ENCODE results near the gene CAD.
"Not testable (repeated sequence)": the region's sequence is repeated elsewhere in the genome, so short reads cannot be mapped to it uniquely, and the experiment has no call there.

Gene CAD

DNA sequence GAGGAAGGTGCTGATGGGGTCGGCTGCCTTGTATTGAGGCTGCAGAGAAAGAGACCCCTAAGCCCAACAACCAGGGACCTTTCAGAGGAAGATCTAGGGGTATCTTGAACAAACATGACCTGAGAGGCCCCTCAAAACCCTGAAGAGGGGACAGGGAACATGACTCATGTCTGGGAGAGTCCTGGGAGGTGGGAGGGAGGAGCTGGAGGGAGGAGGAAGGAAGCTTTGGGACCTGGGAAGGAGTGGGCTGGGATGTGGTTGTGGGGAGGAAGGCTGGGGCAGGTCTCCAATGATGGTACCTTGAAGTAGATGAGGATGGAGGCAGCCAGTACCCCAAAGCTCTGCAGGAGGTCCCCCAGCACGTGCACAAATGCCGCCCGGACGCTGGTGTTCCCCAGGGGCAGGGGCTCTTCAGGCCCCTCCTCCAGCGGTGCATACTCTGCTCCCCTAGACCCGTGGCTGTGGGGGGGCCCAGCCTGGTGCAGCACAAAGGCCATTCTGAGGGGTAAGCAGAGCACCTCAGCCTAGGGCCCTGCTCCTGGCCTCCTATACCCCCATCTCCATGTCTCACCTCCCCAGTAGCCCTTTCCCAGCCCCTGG lies 39.8 kb downstream of the CAD start:
- no peak for DNase-seq (ENCODE audit: low spot score)

DNA sequence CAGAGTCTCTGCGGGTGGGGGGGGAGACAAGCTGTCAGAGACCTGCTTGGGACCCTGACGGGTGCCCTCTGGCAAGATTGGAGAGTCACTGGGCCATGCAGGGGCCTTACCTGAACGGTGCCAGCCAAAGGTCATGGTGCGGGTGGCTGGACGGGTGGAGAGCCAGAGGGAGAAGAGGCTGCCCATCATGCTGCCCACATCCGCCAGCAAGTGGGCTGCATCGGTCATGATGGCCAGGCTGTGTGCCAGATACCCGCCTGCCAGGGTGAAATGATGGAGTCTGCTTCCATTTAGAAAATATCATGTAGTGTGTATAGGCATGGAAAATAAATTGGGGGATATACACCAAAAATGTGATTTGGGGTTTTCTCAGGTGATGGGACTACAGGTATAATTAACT lies 40.9 kb downstream of the CAD start:
- no peak for DNase-seq (ENCODE audit: low spot score)

DNA sequence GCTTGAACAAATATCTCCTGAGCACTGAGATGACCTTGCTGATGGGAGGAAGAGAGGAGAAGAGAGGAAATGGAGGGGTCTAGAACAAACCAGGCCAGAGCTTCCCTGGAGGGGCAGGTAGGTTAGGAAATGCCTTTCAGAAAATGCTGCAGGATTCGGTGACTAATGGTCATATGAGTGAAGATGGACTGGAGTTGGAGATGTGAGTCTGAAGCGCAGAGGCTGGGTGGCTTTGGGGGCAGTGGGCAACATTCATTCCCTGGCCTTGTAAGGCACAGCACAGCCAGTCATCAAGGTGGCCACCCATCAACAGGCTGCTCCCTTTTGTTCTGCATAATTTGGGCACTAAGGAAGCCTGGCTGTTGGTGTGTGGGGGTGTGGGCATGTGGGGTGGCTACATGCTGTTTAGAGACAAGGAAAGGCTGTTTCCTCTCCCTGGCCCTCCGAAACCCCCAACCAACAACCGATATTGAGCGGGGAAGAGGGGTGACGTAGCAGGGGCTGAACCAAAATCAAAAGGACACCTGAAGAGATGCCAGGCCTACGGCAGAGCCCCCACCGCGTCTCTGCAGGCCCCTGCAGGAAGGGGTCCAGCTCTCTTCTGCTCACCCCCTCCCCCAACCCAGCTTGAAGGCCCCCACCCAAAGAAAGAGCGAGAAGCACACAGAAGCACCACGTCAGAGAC lies 44.2 kb downstream of the CAD start:
- no peak for DNase-seq (ENCODE audit: low spot score)

DNA sequence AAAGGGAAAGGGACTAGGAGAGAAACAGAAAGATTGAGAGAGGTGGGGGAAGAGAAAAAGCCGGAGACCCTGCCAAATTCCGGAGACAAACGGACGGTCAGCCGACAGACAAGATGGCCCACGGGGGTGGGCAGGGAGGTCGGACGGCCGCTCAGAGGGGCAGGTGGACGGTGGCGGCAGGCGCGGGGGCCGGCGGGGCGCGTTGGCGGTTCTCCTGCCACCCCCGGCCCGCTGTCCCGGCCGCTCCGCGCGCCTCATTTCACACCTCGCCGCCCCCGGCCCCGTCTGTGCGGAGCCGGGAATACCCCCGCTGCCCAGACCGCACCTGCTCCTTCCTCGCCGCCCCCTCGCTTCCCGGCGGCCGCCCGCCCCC lies 44.7 kb downstream of the CAD start:
- no peak for DNase-seq (ENCODE audit: low spot score)

DNA sequence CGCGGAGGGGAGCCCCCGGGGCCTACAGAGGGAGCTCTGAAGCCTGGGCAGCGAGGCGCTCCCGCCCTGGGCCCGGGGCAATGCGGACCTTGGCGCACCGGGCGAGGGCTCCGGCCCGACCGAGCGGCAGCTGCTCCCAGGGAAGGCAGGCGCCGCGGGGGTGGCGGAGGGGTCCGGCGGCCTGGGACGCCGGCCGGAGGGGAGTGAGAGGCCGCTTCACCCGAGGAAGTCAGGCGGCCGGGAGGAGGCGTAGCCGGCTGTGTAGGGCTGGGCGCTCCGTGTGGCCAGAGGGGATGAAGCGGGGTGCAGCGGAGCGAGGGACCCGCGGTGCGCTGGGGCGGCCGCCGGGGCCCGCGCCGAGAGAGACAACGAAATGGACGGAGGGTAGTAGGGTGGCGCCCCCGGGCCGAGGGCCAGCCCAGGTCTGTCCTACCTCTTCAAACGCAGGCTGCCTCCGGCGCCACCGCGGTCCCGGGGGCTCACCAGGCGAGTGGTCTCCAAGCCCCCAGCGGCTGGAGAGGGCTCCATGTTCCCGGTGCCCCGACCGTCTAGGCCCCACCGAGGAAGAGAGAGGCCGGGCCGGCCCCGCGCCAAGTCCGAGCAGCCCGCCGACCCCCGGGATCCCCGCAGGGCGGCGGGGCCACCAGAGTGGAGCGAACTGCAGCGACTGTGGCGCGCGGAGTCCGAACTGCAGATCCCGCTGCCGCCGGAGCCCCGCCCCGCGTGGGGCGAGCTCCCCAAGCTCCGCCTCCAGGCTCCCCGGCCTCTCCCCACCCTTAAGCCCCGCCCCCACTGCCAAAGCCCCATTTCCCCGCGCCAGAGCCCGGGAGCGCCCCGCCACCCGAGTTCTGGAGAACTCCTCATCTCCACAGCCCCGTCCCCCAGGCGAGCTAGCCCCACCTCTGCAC lies 45.5 kb downstream of the CAD start, which contains the start of gene SLC30A3:
SLC30A3 (minus strand) TSS at position 669 of the 908 bp plus-strand sequence; CDS start at position 528, 141 bp downstream.
- DNase-seq (ENCODE audit: low spot score): no peak

DNA sequence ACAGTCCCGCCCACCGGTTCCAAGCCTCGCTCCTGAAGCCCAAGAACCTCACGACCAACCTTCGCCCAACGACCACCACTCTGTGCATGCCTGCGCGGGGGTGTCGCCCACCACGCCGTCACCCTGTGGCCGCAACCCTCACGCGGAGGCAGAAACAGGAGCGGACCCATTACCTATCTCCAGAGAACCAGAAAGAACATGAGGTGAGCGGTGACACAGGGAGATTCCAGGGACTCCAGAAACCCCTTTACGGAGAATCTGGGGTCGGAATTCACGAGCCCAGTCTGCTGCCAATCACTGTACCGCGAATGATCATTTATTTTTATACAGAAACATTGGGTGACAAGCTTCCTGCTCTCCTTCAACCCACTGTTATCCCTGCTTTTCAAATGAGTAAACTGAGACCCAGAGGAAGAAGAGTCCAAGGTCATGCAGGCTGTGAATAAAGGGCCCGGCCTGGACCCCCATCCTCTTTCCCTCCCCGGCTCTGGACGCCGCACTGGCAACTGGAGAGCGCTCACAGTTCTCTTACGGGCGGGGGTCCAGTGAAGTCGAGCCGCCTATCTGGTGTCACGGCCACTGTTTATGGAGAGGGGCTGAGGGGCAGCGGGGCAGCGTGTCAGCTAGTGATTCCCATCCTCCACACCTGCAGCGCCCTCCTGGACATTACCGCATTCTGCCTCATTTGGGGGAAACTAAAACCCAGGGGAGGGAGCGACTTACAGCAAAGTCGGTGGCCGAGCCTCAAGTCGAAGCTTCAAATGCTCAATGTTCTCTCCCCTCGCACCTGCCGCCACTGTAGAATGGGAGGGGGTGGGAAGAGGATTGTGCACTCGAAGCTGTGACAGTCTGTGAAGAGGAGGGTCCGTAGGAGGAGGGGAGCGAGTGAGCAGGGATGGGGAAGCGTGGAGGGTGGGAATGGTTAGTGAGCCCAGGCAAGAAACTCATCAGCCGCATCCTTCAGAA lies 46.4 kb downstream of the CAD start:
- DNase-seq (ENCODE audit: low spot score): no peak

DNA sequence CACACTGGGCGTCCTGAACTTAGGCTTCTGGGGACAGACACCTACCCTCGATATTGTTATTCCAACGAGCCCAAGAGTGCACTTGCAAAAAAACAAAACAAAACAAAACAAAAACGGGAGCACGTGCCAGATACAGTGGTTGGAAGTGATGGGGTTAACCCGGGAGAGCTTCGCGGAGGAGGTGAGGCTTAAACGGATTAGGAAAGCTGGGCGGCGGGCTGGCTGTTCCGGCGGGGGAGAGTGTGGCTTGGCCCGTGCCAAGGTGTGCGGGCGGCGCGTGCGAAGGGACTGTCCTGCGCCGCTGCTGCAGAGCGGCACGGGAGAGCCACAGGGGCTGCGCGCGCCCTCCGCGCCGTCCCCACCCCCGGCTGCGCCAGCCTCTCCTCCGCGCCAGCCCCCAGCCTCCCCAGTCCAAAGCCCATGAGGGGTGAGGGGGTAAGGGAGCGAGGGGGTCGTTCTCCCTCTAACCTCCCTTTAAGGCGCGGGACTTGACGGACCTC lies 47.1 kb downstream of the CAD start:
- no peak for DNase-seq (ENCODE audit: low spot score)

DNA sequence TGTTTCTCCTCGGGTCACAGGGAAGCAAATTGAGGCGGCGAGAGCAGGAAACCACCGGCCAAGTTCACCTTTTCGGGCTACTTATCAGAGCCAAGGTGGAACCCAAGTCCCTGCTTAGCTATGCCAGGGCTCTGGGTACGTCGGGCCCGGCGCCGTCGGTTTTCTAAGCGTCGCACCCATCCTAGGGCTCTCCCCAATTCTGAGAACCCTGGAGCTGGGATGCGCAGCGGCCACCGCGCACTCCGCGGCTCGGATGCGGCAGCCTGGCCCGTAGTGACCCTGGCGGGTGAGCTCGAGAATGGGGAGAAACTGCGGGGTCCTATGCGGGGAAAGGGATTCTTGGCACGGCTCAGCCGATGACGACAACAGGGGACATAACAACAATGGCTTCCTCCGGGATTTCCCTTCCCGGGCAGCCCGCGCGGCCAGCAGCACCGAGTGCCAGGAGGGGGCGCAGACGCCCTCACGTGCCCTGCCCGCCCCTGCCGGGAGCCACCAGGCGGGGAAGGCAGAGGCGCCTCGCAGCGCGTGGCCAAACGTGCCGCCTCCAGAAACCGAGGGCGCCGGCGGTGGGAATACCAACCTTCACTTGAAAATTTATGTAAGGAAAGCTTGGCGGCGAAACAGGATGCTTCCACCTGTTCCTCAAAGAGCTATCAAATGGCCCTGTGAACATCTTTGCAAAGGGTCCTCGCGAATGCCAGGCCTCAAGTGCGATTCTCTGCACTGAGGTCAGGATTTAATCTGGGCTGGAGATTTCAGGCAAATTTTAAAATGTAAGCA lies 47.8 kb downstream of the CAD start:
- DNase-seq (ENCODE audit: low spot score): peak; percentile 26

DNA sequence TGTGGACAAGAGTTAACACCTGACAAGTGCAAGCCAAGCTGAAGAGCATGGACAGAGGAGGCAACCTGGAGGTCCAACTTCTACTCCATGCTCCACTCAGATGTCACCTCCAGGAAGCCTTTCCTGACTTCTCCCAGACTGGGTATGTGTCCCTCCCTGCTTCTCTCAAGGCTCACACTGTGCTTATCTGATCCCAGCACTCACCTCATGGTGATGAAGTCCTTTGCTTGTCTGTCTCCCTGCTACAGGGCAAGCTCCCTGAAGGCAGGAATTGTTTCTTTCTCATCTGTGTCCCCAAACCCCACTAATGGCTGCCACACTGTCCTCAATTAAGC lies 48.3 kb downstream of the CAD start:
- DNase-seq (ENCODE audit: low spot score): no peak

DNA sequence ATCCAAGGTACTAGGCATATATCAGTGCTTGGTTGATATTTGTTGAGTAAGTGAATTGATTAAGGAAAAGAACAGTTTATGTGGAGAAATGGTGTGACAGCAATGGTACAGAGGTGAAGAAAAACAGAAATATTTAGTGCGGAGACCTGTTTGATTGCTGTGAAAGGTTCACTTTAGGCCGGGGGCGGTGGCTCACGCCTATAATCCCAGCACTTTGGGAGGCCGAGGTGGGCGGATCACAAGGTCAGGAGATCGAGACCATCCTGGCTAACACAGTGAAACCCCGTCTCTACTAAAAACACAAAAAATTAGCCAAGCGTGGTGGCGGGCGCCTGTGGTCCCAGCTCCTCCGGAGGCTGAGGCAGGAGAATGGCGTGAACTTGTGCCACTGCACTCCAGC lies 51.1 kb downstream of the CAD start:
- not testable (repeated sequence) for DNase-seq (ENCODE audit: low spot score)

DNA sequence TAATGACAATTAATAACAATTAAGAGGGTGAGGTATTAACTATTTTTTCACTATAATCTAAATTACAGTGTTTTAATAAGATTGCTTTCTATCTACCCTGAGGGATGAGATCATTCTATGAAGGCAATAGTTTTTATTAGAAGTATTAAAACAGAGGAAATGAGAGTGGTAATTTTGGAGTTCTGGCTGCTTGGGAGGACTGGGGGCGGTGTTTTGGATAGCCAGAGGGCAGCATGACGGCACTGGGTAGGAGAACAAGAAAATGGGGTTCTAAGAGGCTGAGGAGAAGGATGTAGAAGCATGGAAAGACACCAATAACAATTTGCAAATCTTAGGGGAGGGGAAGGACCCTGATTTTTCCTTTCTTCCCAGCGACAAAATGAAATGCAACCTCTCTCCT lies 53.0 kb downstream of the CAD start:
- DNase-seq (ENCODE audit: low spot score): no peak

DNA sequence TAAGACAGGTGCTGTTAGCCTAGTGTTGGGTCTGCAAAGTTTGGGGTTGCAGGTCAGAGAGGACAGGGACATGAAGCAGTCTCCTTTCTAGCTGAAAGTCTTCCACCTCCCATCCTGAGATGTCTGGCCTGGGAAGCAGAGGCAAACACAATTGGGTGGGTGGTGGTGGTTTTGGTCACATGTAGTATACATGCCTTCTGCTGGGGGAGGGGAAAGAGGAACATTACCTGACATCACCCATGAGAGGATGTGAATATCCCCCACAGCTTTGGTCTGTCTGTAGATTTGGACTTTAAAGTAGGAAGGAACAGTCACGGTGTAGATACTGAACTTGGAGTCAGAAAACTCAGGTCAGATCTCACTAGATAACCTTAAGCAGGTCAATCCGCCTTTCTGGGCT lies 53.5 kb downstream of the CAD start:
- DNase-seq (ENCODE audit: low spot score): no peak

DNA sequence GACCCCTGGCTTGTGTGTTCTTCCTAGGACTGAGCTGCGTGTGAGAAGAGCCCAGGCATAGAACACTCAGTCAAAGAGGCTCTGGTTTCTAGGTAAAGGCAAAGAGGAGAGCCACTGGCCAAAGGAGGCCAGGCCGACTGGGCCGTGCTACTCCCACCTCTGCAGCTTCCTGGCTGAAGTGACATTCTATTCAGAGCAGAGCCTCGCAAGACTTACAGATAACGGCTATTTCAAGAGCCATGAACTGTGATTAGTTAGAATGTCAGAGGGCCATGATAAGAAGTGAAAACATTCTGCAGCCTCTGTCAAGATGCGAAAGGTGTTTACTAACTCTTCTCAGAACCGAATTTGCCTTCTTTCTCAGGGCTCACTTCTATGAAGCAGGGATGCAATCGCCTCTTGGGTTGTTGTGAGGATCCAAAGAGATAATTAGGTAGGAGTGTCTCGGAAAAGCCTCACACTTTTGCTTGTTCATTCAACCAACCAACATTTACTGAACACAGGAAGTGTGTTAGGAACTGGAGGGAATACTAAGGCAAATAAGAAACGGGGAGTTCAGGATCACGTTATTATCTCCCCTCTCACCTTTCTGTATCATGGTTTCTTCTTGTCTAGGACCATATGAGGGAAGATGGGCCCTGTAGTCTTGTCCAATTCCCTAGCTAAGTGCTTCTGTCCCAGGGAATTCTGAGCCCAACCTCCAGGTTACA lies 54.6 kb downstream of the CAD start:
- no peak for DNase-seq (ENCODE audit: low spot score)

DNA sequence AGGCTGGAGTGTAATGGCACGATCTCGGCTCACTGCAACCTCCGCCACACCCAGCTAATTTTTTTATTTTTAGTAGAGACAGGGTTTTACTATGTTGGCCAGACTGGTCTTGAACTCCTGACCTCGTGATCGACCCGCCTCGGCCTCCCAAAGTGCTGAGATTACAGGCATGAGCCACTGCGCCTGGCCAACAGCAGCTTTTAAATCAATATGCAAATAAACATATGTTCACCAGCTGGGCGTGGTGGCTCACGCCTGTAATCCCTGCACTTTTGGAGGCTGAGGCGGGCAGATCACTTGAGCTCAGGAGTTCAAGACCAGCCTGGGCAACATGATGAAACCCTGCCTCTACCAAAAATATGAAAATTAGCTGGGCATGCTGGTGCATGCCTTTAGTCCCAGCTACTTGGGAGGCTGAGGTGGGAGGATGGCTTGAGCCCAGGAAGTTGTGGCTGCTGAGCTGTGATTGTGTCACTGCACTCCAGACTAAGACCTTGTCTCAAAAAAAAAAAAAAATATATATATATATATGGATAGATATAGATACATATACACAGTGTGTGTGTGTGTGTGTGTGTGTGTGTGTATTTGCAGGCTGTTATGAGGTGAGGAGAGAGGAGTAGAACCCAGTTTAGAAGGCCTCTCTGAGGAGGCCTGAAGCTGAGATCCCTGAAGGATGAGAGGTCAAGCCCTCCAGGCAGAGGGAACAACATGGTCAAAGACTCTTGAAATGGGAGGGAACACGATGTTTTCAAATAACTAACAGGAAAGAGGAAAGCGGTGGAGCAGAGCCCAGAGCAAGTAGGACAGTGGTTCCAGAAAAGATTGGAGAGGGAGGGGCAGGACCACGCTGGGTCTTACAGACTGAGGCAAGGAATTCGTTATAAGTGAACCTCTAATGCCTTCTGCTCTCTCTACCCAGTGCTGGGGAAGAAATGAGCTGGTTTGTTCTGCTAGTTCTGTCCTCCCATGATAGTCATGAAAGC lies 55.7 kb downstream of the CAD start:
- DNase-seq (ENCODE audit: low spot score): not testable (repeated sequence)

DNA sequence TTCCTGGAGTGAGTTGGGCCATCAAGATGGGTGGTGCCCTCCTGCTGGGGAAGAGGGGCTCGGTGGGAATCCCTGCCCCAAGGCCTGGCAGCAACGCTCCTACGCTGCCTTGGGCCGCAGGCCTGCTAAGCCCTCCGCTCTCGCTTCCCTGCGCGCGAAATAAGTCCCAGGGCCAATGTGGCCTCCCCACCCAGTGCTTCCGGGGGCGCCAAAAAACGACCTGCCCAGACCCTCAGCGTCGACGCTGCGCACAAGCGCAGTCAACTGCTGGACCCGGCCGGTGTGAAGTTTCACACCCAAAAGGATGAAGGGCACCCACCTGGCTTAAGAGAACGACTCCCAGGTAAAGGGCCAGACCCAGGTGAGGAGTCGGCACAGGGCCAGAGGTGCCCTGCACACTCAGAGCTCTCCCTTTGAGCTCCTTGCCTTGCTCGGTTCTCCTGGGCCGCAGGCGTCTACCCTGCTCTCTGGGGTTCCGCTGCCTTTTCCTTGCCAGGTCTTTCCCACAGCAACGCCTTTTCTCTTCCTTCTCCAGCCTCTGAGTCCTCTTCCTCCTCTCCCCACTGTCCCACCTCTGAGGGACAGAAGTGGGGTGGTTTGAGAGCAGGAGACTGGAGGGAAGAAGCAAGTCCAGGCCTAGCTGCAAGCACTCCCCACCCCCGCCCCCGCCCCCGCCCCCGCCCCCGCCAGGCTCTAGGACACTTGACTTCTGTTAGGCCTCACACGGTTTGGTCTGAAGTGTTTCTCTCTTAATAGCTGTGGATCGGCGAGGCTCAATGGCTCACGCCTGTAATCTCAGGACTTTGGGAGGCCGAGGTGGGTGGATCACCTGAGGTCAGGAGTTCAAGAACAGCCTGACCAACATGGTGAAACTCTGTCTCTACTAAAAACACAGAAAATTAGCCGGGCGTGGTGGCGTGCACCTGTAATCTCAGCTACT lies 58.3 kb downstream of the CAD start, which contains the start of gene DNAJC5G:
DNAJC5G (plus strand) TSS at position 223 of the 940 bp plus-strand sequence. CDS start 1,296 bp downstream, outside the sequence.
- DNase-seq (ENCODE audit: low spot score): no peak

DNA sequence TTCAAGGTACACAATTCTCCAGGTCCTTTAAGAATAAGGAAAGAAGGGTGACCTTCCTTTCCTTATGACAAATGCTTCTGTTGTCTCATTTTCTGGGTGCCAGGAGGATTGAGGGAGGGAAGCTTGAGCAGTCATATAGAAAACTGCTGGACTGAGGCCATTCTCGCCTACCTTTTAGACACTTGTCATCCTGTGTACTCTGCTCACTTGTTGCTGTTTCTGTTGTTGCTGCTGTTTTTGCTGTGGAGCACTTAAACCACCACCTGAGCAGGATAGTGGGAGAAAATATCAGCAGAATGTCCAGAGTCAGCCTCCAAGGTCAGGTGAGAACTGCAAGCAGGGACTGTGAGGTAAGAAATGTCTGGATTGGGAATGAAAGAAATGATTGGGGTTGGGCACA lies 60.8 kb downstream of the CAD start:
- no peak for DNase-seq (ENCODE audit: low spot score)

DNA sequence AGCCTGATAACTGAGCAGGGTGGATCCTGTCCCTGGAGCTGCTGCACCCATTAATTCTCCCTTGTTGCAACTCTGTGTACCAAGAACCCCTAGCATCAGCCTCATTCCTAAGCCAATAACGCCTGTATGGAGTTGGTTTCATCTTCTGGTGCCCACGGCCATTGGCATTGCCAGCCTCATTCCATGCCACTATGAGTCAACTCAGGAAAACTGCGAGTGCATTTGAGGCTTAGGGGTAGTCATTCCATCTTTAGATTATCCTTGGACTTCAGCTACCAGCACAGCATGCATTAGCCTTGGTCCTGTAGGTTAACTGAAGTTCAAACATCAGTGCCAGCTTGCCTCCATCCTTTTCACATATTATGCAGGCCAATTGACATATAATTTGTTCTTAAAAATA lies 63.7 kb downstream of the CAD start:
- DNase-seq (ENCODE audit: low spot score): no peak

DNA sequence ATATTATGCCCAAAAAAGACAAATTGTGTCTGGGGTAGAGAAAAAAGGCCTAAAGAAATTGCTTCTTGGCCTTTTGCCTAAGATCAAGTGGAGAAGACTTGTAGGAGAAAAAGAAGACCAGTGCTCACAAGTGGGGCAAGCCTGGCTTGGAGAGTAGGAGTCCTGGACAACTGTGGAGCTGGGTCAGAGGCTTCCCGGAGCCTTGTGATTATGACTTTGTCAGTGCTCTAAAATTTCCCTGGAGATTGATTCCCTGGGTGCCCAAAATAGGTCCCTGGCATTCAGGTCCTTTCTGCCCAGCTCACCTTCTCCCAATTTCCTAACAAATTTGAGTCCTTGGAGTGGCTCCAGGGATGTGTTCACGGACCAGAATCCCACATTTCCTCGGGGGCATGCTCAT lies 64.3 kb downstream of the CAD start:
- DNase-seq (ENCODE audit: low spot score): no peak

Data from cerebellar cortex (tissue), 1 donor.